Ovary (tissue), 3 donors: ENCODE results near the gene C1QTNF6.

ENCODE experiments used
- CTCF ChIP-seq, 3 donors: fragments of 450-650 bp in 2 of 3; fragments of 200-600 bp in 1 of 3; IDR thresholded peaks; one replicate each; pipeline versions ENCODE4 v1.5.1 to v1.8.0; 2016 to 2022; ENCODE audit warnings: antibody characterized with exemption in 3 of 3, mild to moderate bottlenecking in 1 of 3
- POLR2A ChIP-seq: fragments of 450-650 bp; IDR thresholded peaks from one replicate; pipeline ENCODE4 v1.6.1; 2017; ENCODE audit warnings: antibody characterized with exemption, mild to moderate bottlenecking, moderate library complexity
- donor health status: DM: no; HTN: no; CAD: no.

- TF ChIP-seq CTCF (IDR thresholded peaks at IDR 0.05) (no peak), POLR2A (no peak)
These were observed 23.2 kb upstream of the C1QTNF6 start for GRCh38 chr22:37211075-37211865.
